GM12891 (cell line): ENCODE results near the gene EPGN.
A peak's percentile ranks its signal among the peaks of the same experiment; 100 is the strongest.

Source experiments
- DNase-seq: peaks from one replicate; pipeline ENCODE4 v3.0.0; 2011; ENCODE audit warnings: low spot score; ENCODE audit not compliant: insufficient read length
- FAIRE-seq: peaks from 2 replicates; lab custom pipeline; 2011; peaks lifted over from hg19 to GRCh38; lab: Jason Lieb, UNC
- PAX5 ChIP-seq: IDR thresholded peaks from 2 replicates; pipeline ENCODE4 v1.6.1; 2011; ENCODE audit warnings: low read length, moderate library complexity, mild to moderate bottlenecking; ENCODE audit not compliant: insufficient read depth, severe bottlenecking
- POLR2A ChIP-seq: IDR thresholded peaks from 2 replicates; pipeline ENCODE4 v1.6.1; 2011; ENCODE audit warnings: low read depth, low read length, control low read depth
- POLR2AphosphoS5 ChIP-seq: IDR thresholded peaks from 2 replicates; pipeline ENCODE4 v1.6.1; 2011; ENCODE audit warnings: low read depth, low read length, control low read depth
- POU2F2 ChIP-seq: IDR thresholded peaks from 2 replicates; pipeline ENCODE4 v1.6.1; 2011; ENCODE audit warnings: low read depth, mild to moderate bottlenecking, control low read depth, low read length, moderate library complexity
- SPI1 ChIP-seq: IDR thresholded peaks from 2 replicates; pipeline ENCODE4 v1.6.1; 2011; ENCODE audit warnings: low read depth, low read length, control low read depth
- TAF1 ChIP-seq: IDR thresholded peaks from 2 replicates; pipeline ENCODE4 v1.6.1; 2011; ENCODE audit warnings: low read depth, low read length, control low read depth

EPGN gene

DNA sequence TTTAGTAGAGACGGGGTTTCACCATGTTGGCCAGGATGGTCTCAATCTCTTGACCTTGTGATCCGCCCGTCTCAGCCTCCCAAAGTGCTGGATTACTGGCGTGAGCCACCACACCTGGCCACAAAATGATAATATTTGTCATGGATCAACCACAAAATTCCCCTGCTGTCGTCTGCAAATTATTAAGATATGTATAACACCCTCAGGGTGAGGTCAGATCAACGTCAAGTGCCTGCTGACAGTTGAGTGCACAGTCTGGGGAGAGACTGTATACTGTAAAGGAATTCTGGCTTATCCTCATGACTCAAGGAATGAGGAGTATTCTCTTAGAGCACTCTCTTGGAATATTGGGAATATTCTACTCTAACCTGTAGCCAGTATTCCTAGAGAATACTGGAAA is 11.2 kb downstream of the EPGN start:
- no peak for TF ChIP-seq SPI1
- no peak for TF ChIP-seq TAF1
- TF ChIP-seq PAX5 = no peak
- TF ChIP-seq POLR2A = no peak
- TF ChIP-seq POLR2AphosphoS5 = no peak
- no peak for TF ChIP-seq POU2F2
- FAIRE-seq (no peak), DNase-seq (no peak)

DNA sequence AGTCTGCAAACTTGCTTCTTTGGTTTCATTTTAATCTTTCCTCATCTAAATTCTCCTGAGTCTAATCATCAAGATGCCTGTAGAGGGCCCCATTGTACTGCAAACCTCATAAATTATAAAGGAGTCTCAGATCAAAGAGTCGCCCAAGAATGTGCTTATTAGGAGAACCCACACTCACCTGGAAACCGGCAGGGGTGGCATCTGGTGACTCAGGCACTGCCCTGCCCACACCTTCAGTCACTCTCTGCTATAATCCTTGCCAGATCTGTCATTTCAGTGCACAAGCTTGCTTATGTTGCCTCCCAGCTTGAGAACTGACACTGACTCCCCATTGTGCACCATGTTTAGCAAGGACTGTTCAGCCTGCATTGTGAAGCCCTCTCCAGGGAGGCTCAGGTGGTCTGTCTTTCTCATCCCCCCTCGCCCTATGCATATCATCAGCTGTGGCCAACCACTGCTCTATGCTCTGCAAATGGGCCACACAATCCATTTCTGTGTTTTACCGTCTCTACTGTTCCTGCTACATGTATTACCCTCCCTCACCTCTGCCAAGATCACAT is 12.4 kb downstream of the EPGN start:
- TF ChIP-seq PAX5 = no peak
- no peak for TF ChIP-seq TAF1
- TF ChIP-seq POU2F2 = no peak
- no peak for TF ChIP-seq POLR2AphosphoS5
- no peak for TF ChIP-seq SPI1
- no peak for TF ChIP-seq POLR2A
- peak; percentile 56 for FAIRE-seq
- DNase-seq = no peak

DNA sequence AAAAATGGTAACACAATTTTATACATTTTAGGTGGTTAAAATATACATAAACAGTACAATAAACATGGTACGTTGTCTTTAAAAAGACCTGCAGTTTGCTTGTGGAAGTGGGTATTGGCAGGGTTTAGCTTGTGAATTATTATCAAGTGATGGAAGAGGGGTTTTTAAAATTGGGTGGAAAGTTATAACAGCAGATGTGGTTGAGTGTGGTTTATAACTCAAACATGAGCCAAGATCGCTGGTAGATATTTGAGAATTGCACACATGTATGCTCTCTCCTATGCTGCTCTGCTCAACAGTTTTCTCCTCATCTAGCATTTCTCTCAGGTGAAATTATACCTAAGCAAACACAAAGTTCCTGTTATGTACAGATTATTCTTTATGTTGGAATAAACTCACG is 14.0 kb downstream of the EPGN start:
- FAIRE-seq (peak; percentile 5), DNase-seq (no peak)
- TF ChIP-seq POU2F2 = no peak
- no peak for TF ChIP-seq POLR2A

DNA sequence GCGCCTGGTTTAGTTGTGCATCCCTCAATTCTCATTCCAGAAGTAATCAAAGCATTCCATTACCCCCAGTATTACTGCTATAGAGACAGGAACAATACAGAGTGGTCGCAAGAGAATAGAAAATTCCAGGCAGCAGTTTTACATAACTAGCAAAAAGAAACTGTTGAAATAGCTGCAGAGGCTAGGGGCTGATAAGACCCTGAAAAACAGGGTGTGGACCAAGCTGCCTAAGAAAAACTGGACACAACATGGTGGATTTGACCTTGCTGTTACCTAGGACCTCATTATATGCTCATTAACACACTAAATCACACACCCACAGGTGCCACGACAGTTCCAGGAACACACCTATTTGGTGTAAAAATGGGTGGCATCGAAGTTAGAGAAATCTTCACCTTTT is 15.4 kb downstream of the EPGN start:
- TF ChIP-seq PAX5 (no peak), POU2F2 (no peak), POLR2AphosphoS5 (no peak), POLR2A (no peak), TAF1 (no peak), SPI1 (no peak)
- DNase-seq (no peak), FAIRE-seq (no peak)

DNA sequence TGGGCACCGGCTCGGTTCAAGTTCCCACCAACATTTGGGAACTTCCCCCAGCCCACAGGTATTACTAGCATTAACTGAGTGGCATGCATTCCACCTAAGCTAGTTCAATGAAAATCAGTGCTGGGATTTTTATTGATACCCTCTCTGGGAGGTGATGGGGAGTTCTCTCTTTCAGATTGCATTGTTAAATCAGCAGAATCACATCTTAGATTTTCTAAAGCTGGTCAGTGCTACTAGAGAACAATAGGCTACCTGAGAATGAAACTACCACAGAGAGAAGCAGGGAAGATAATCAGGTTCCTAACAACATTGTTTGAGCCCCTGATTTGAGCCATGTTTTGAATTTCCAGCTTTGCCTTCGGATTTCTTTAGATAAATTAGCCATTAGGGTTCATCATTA is 16.0 kb downstream of the EPGN start:
- FAIRE-seq (no peak), DNase-seq (no peak)
- no peak for TF ChIP-seq PAX5
- TF ChIP-seq POU2F2 = no peak
- TF ChIP-seq SPI1 = no peak
- no peak for TF ChIP-seq POLR2AphosphoS5
- no peak for TF ChIP-seq POLR2A
- no peak for TF ChIP-seq TAF1

DNA sequence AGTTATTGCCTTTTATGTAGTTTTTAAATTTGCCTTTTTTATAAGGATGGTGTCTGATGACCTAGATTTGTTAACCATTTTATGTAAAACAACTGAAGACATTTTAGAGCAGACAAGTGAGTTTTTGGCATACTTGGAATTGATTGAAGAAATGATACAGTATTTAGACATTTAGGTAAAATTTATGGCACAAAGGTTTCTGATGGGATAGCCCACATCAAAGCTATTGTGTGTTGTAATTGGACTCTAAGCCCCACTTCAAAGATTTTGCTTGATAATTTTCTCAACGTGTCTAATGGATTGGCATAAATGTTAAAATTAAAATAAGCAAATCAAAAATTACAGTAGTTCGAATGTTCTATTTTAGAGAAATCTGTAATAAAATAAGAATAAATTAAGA is 17.6 kb downstream of the EPGN start:
- DNase-seq = no peak
- TF ChIP-seq POU2F2 (no peak), TAF1 (no peak), POLR2A (no peak), PAX5 (no peak), POLR2AphosphoS5 (no peak), SPI1 (no peak)
- FAIRE-seq = no peak

DNA sequence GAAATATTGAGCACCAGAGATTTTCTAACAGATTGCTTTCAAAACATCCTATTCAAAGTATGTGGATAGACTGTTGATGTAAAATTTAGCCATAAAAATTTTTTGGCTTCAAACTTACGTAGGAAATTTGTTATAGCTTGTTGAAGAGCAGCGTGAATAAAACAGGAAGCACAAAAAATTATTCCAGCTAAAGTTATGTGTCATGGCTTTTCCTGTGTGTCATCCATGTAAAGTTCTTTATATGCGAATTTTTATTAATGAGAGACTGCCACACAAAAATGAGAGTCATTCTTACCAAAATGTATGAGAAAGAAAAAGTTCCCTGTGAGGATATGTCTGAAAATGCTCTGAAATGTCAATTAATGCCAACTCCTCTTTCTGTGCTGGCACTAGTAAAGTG is 19.5 kb downstream of the EPGN start:
- TF ChIP-seq POU2F2 (no peak), POLR2AphosphoS5 (no peak), PAX5 (no peak), SPI1 (no peak), TAF1 (no peak), POLR2A (no peak)
- DNase-seq = no peak
- no peak for FAIRE-seq

DNA sequence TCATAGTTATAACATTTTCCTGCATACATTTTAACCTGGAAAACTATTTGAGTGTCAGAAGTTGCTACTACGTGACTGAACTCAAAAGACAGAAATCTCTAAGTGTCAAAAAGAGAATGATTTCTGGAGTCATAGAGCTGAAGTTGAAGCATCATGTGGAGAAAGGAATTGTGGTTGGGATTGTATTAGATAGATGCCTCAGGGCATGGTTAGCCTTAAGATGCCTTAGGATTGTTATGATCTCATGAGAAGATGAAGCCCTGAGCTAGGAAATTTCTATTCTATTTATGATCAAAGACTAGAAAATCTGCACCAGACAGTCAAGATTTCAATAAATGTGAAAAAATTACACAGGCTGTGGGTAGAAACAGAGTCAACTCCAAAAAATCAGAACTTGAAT is 20.2 kb downstream of the EPGN start:
- TF ChIP-seq TAF1 (no peak), POLR2A (no peak), POLR2AphosphoS5 (no peak), PAX5 (no peak), POU2F2 (no peak), SPI1 (no peak)
- FAIRE-seq = no peak
- DNase-seq = no peak

DNA sequence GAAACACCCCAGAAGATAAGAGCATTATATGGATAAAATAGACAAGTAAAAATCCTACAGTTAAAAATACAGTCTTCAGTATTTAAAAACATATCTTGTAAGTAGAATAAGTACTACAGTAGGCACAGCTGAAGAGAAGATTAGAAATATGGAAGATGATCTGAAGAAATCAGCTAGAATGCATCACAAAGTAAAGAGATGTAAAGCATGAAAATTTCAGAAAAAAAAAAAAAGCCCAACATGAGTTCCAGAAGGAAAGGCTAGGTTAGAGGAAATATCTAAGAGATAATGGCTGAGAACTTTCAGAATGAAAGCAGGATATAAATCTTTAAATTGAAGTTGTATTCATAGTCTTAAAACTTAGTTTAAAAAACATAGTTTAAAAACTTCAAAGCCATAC is 21.0 kb downstream of the EPGN start:
- TF ChIP-seq POU2F2 (no peak), TAF1 (no peak), POLR2A (no peak), POLR2AphosphoS5 (no peak), PAX5 (no peak), SPI1 (no peak)
- FAIRE-seq = no peak
- no peak for DNase-seq

DNA sequence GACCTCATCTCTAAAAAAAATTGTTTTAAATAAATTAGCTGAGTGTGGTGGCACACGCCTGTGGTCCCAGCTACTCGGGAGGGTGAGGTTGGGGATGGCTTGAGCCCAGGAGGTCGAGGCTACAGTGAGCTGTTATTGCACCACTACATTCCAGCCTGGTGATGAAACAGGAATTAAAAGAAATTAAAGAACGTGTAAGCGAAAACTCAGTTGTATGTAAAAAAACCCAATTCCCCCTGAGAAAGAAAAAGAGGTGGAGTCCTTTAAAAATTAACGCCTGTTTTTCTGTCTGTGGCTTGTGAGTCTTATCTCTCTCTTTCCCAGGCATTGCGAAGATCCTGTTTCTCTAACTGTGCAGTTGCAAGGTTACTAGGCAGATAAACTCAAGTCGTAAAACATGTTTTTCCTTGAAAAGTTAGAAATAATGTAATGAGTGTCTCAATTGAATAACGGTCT is 22.1 kb downstream of the EPGN start:
- no peak for TF ChIP-seq SPI1
- no peak for TF ChIP-seq POLR2A
- no peak for TF ChIP-seq POU2F2
- TF ChIP-seq TAF1 = no peak
- no peak for TF ChIP-seq POLR2AphosphoS5
- no peak for TF ChIP-seq PAX5

DNA sequence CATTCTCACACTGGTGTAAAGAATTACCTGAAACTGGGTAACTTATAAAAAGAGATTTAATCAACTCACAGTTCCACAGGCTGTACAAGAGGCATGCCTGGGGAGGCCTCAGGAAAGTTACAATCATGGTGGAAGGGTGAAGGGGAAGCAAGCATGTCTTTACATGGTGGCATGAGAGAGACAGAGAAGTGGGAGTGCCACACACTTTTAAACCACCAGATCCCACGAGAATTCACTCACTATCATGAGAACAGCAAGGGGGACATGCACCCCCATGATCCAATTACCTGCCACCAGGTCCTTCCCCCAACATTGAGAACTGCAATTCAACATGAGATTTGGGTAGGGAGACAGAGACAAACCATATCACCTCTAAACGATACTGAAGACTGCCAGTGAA is 23.0 kb downstream of the EPGN start:
- FAIRE-seq (no peak), DNase-seq (no peak)
- TF ChIP-seq POU2F2 (no peak), POLR2AphosphoS5 (no peak), TAF1 (no peak), POLR2A (no peak), SPI1 (no peak), PAX5 (no peak)

More for the DNA sequence above, 22.1 kb downstream of the EPGN start:
- FAIRE-seq (no peak), DNase-seq (no peak)

DNA sequence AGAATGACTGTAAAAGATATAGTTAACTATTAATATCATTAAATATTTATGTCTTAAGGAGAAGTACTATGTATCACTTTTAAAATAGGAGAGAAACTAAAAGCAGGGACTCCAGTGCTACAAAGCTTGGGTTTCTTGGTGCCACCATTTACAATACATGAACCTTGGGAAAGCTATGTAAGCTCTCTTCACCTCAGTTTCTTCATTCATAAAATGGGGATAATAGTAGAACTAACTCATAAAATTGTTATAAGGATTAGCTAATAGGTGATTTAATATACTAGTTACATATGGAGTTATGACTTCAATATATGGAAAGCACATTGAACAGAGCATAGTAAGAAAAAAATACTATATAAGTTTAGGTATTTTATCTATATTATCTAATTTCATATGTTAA is 23.7 kb downstream of the EPGN start:
- FAIRE-seq (no peak), DNase-seq (no peak)
- no peak for TF ChIP-seq POLR2A
- TF ChIP-seq PAX5 = no peak
- TF ChIP-seq POU2F2 = no peak
- TF ChIP-seq SPI1 = no peak
- TF ChIP-seq POLR2AphosphoS5 = no peak
- TF ChIP-seq TAF1 = no peak
